ENCODE results near the gene MAP3K12. TPM values are rescaled to one million over a fixed set of nuclear protein-coding genes. Genes with fewer than 3 reads are reported as not detected.

The MAP3K12 gene
- total RNA-seq, 1 donor from 2014 or later = 34.6 TPM

DNA sequence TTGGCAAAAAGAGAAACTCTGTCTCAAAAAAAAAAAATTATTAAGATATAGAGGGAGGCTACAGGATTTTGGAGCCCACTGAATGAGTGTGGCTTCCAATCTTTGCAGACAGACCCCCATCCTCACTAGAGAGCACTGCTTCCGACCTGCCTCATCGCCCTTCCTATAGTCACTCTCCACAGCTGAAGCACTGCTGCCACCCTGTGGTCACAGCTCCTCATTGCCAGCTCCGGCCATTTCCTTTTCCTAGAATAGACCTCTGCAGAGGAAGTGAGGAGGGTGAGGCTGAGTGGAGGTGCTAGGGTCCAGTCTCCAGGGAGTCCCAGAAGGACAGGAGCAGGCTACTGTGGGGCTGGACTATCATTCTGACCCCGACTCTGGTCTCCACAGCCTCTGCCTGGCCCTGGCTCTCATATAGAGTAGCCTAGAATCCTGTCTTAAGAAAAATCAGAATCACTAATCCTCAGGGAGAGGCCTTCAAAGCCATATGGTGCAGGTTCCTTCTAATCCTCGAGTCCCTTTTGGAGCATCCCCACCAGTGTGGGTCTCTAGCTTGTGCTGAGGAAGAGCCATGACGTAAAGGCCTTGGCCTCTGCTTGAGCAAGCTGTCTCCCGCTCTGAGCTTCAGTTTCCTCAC lies 9.4 kb upstream of the MAP3K12 start:
- peak; percentile 50 to 76 for DNase-seq (ENCODE audit: low spot score in 2 of 2)
- FAIRE-seq = no peak

DNA sequence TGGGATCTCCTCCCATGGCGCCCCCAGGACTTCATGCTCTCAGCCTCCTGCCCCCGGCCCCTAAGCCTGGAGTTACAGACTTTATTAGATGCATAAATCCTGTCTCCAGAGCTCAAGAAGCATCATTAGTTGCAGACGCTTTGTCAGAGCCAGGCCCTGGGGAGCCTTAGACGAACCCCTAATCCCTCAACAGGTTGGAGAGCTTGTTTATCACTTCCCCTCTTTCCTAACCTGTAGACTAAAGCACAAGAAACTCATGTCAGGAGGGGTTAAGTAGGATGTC lies 8.3 kb upstream of the MAP3K12 start:
- FAIRE-seq (no peak), DNase-seq (ENCODE audit: low spot score in 2 of 2) (no peak)

DNA sequence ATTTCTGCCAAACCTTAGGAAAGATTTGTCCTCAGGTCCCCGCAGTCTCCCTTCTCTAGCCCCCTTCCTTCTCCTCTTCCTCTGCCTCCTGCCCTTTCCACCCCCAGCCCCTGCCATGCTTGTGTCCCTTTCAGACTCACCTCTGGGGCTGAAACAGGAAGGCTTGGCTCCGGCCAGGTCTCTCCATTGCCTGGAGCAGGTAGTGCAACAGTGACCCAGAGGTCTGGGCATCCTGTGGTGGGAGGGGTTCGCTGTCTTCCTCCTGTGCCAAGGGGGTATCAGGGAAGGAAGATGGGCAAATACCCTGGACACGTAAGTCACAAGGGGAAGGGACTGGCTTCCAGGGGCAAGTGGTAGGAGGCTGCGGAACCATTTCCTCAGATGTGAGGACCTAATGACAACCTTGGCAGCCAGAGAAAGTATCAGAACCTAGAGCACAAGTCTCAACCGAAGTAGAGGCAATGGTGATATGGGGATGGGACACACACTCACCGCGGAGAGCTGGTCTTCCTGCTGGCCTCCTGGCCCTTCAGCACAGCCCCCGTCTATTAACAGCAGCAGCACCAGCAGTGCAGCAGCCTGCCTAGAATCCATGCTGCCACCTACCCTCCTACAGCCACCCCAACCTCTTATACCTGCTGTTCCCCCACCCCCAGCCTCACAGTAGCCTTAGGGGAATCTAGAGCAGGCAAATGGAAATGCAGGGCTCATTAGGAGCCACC lies 7.8 kb upstream of the MAP3K12 start, which contains the start of gene NPFF:
TSS of gene NPFF (minus strand) at position 604 of the 722 bp plus-strand sequence. CDS start at position 594, 10 bp downstream.
- no peak for FAIRE-seq
- no peak for DNase-seq (ENCODE audit: low spot score in 2 of 2)

DNA sequence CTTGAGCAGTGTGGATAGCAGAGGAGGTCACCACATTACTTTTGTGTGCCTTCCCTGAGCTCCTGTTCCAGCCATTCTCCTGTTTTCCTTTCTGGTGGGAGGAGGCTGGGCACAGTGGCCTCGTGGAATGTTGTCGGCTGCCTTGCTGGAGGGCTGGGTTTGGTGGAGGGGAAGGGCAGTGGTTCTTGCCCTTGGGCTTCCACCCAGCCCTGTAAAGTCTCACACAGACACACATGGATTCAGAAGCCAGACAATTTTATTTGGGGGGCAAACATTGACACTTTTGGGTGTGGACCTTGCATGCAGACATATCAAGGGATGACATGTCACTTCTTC lies 7.2 kb upstream of the MAP3K12 start:
- FAIRE-seq (no peak), DNase-seq (ENCODE audit: low spot score in 2 of 2) (no peak)

DNA sequence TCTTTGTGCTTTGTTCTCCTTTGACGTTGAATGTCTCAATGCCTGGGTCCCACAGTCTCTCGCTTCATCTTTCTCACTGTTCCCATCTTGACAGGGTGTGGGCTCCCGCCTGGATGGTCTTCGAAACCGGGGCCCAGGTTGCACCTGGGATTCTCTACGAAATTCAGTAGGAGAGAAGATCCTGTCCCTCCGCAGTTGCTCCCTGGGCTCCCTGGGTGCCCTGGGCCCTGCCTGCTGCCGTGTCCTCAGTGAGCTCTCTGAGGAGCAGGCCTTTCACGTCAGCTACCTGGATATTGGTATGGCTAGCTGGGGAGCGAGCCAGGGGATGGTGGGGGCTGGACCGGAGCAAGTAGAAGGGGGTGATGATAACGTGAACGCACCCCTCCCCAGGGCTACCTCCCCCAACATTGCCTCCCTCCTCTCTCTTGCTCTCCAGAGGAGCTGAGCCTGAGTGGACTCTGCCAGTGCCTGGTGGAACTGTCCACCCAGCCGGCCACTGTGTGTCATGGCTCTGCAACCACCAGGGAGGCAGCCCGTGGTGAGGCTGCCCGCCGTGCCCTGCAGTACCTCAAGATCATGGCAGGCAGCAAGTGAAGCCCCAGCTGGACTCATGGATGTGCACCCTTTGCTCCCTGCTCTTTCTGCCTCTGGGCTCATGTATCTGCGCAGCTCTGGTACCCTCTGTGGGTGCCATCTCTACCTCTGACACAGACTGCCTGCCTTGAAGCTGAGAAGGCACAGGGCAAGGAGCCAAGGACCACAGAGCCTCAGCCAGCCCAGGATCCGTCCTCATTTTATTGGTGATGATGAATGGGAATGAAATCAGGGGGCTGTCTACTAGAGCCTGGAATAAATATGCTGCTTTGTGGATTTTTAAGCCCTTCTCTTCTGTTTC lies 6.5 kb upstream of the MAP3K12 start:
- DNase-seq (ENCODE audit: low spot score in 2 of 2) = no peak

DNA sequence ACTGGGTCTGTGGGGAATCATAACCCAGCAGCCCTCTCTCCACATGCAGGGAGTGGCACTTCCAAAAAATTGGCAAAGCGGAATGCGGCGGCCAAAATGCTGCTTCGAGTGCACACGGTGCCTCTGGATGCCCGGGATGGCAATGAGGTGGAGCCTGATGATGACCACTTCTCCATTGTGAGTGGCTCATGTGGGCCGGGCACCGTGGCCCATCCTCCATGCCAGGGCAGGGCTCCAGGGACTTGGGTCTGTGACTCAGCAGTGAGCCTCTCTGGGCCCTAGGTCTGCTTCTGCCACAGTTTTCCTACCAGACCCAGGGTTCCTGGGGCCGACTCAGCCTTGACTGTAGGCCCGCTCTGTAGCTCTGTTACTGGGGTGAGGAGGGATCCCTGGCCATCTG lies 5.8 kb upstream of the MAP3K12 start:
- no peak for DNase-seq (ENCODE audit: low spot score in 2 of 2)
- no peak for FAIRE-seq

More for the DNA sequence above, 6.5 kb upstream of the MAP3K12 start:
- no peak for FAIRE-seq

GRCh38 chr12:53504004-53504920 lies 5.0 kb upstream of the MAP3K12 start:
- no peak for FAIRE-seq

GRCh38 chr12:53502983-53503728 lies 3.9 kb upstream of the MAP3K12 start:
- FAIRE-seq (no peak), DNase-seq (ENCODE audit: low spot score in 2 of 2) (no peak)

More at GRCh38 chr12:53504004-53504920, 5.0 kb upstream of the MAP3K12 start:
- DNase-seq (ENCODE audit: low spot score in 2 of 2) = no peak

- FAIRE-seq = no peak
- no peak for DNase-seq (ENCODE audit: low spot score in 2 of 2)
These were observed 3.1 kb upstream of the MAP3K12 start for GRCh38 chr12:53502331-53502730.

GRCh38 chr12:53501615-53502181 lies 2.4 kb upstream of the MAP3K12 start:
- FAIRE-seq (no peak), DNase-seq (ENCODE audit: low spot score in 2 of 2) (no peak)

DNA sequence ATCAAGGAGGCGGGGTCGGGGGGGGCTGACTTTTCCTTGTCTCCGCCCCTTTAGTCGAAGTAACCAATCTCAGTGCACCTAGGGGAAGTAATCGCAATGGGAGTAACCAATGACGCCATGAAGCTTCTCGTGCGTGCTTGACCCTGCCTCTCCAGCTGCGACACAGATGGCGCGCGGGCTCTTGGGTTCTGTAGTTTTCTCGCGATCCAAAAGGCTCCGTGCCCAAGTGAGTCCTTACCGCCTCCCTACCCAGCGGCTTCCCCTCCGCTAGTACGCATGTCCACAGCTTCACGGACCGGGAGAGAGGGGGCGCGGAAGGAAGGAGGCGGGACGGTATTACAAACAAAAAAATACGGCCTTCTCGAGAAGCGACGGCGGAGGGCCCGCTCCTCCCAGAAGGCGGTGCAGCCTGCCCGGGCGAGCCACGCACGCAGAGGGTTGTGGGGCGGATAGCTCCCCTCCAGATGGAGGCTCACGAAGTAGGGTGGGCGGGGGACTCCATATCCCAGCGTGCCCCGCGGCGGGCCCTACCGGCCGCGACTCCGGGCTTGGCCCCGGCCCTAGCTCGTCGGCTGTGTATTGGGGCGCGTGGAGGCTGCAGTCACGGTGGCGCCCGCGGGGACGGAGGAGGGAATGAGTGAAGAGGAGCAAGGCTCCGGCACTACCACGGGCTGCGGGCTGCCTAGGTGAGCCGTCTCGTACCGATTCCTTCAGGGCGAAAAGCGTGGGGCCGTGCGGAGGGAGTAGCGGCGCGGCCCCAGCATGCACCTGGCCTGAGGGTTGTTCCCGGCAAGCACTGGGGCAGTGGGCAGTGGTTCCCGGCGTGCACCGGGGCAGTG lies 1.7 kb upstream of the MAP3K12 start, which contains the start of gene TARBP2:
TSS of gene TARBP2 (plus strand) at position 508 of the 839 bp plus-strand sequence. CDS start at position 634, 126 bp downstream.
- FAIRE-seq (peak; percentile 96), DNase-seq (ENCODE audit: low spot score in 2 of 2) (peak; percentile 94 to 95)

DNA sequence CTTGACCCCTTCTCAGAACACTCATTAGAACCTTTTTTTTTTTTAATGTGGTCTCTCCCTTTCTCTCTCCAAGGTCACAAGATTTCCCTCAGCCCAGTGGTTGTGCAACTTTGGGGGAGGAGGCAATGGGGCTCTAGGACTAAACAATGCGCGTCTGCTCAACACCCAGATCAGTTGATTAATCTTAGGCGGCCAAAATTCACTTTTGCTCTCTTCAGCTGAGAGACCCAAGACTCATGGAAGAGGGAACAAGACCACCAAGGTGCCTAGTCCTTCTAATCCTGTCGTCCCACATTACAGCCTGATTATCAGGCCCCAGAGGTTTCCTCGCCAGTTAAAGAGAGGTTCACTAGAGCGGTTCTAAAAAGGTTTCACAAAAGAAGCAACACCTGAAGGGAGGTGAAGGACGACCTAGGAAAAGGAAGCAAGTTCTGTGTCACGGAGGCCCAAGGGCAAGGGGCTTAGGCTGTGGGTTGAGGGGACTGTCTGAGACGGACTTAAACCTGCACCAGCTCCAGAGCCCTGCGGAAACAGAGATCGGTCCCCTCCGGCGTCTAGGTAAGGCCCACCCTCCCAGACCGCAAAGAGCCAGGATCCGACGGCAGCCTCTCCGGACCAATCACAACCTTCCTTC lies 1.0 kb upstream of the MAP3K12 start:
- no peak for FAIRE-seq
- DNase-seq (ENCODE audit: low spot score in 2 of 2) = no peak

- FAIRE-seq (no peak), DNase-seq (ENCODE audit: low spot score in 2 of 2) (no peak)
These were observed 1.0 kb downstream of the MAP3K12 start for GRCh38 chr12:53498235-53498630.

DNA sequence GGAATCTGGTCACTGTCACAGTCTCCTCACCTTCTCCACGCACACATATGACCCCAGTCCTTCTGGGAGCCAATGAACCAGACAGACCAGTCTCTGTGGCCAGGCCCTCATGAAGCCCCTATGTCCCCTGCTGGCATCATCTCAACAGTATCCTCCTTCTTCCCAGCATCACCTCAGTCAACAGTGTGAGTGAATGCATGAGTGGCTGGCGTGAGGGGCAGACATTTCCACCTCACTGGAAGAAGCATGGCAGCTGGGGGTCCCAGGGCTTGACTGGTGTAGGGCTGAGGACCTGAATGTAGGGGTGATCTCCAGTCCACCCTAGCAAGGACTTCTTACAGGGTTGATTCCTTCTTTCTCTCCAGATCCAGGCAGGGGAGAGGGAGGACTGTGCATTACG lies 1.8 kb downstream of the MAP3K12 start:
- no peak for DNase-seq (ENCODE audit: low spot score in 2 of 2)
- FAIRE-seq = no peak

- FAIRE-seq = no peak
- DNase-seq (ENCODE audit: low spot score in 2 of 2) = no peak
These were observed 2.6 kb downstream of the MAP3K12 start for GRCh38 chr12:53496752-53497032.

- DNase-seq (ENCODE audit: low spot score in 2 of 2) = no peak
- FAIRE-seq = no peak
These were observed 3.1 kb downstream of the MAP3K12 start for GRCh38 chr12:53495903-53496751.

Measured in frontal cortex (tissue), 4 donors.